Thoracic aorta (tissue), 2 donors: ENCODE data around the gene HMG20B. TPM values are rescaled to one million over a fixed set of nuclear protein-coding genes. Genes with fewer than 3 reads are reported as not detected.

Source experiments
- ATAC-seq: fragments of 150-250 bp; one replicate; pipeline ENCODE4 v1.8.0; 2017; ENCODE audit warnings: low read depth; ENCODE audit not compliant: insufficient number of reproducible peaks, low FRiP score
- DNase-seq: peaks from one replicate; pipeline ENCODE4 v3.0.0-alpha.2; 2020; ENCODE audit warnings: low spot score
- H3K27ac ChIP-seq, 2 donors: fragments of 200-600 bp; sonication (generic); 1 replicate in 1 of 2; 2 replicates in 1 of 2; pipeline ENCODE4 v1.5.1; 2016; ENCODE audit warnings: mild to moderate bottlenecking in 2 of 2, moderate library complexity in 2 of 2
- H3K27me3 ChIP-seq: fragments of 200-600 bp; sonication (generic); replicated peaks from 2 replicates; pipeline ENCODE4 v1.6.0; 2016; ENCODE audit warnings: mild to moderate bottlenecking; ENCODE audit not compliant: insufficient read depth
- H3K36me3 ChIP-seq: fragments of 200-600 bp; sonication (generic); one replicate; pipeline ENCODE4 v1.5.1; 2016
- H3K4me1 ChIP-seq, 2 donors: fragments of 200-600 bp; sonication (generic); 1 replicate in 1 of 2; 2 replicates in 1 of 2; pipeline versions ENCODE4 v1.5.1 to v1.6.0; 2016; ENCODE audit warnings: low read depth in 2 of 2, mild to moderate bottlenecking in 1 of 2; ENCODE audit not compliant: control insufficient read depth in 1 of 2
- H3K4me3 ChIP-seq: fragments of 200-600 bp; sonication (generic); 2 replicates; pipeline ENCODE4 v1.5.1; 2016; ENCODE audit warnings: mild to moderate bottlenecking
- H3K9me3 ChIP-seq: fragments of 200-600 bp; sonication (generic); 2 replicates; pipeline ENCODE4 v1.5.1; 2016
- total RNA-seq, 2 donors: library from RNA; depleted of rRNA; stranded (reverse); fragments of >200 nt; gene quantifications; one replicate each; pipeline versions ENCODE4 v1.1.0 to v1.2.3, GENCODE V29; 2016
- TF ChIP-seq, protein P1 (sequence below): fragments of 200-600 bp; sonication (generic); IDR thresholded peaks from one replicate; pipeline ENCODE4 v1.5.1; 2019; ENCODE audit warnings: antibody characterized with exemption

HMG20B gene
- total RNA-seq, 2 donors from 2014 or later, result 90.8 to 120 TPM

- ATAC-seq, result no peak
- H3K9me3 ChIP-seq, result no peaks in the 10 kb centered on the region
- TF ChIP-seq, protein P1, sequence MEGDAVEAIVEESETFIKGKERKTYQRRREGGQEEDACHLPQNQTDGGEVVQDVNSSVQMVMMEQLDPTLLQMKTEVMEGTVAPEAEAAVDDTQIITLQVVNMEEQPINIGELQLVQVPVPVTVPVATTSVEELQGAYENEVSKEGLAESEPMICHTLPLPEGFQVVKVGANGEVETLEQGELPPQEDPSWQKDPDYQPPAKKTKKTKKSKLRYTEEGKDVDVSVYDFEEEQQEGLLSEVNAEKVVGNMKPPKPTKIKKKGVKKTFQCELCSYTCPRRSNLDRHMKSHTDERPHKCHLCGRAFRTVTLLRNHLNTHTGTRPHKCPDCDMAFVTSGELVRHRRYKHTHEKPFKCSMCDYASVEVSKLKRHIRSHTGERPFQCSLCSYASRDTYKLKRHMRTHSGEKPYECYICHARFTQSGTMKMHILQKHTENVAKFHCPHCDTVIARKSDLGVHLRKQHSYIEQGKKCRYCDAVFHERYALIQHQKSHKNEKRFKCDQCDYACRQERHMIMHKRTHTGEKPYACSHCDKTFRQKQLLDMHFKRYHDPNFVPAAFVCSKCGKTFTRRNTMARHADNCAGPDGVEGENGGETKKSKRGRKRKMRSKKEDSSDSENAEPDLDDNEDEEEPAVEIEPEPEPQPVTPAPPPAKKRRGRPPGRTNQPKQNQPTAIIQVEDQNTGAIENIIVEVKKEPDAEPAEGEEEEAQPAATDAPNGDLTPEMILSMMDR, result no peak
- H3K27me3 ChIP-seq, result no peaks in the 10 kb centered on the region
- no peak for DNase-seq
- peaks cover 10% of the 10 kb centered on the region for H3K36me3 ChIP-seq
- H3K4me3 ChIP-seq, result no peak overlapping the region
- peak overlapping the region; percentile 83 to 99 for H3K27ac ChIP-seq
- H3K4me1 ChIP-seq, result peaks cover 26 to 42% of the 10 kb centered on the region in 2 donors
Measured at GRCh38 chr19:3609779-3610719, 37.3 kb downstream of the HMG20B start.

DNA sequence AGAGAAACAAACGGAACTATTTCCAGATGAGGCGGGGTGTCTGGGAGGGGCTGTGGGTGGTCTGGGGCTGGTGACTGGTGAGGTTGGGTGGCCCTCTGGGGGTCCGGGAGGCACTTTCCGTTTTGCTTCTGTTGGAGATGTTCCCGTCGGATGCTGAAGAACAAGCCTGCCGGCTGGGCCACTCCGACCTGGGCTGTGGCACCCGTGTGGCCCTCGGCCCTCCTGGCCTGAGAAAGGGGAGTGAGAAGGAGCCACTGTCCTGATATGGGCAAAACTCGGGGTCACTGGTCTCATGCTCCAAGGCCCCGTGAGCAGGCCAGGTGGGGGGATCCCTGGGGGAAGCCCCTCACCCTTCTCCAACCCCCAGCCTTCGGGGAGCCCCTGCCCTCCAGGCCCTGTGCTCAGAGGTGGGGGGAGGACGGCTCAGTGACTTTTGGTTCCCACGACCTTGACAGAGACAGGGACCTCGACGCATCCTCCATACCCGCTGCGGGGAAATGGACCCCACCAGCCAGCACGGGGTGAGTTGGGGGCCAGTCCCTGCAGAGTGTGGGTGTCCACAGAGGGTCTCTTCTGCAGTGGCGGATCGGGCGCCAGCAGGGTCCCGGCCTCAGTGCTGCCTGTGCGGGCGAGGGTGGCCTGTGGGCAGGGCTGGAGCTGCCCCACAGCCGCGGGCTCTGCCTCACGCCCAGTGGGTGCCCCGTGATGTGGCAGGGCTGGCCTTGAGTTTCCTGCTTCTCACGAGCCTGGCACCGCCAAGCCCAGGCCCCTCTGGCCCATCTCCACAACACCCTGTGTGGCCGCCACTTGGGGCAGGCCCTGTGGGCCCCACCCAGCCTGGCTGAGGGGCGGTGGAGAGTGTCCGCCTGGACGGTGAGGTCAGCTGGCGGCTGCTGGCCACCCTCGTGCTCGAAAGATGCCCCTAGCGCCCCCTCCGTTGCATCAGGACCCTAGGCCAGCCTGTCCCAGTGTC lies 38.3 kb downstream of the HMG20B start:
- Histone ChIP-seq H3K9me3 (no peaks in the 10 kb centered on the region), H3K36me3 (peaks cover 13% of the 10 kb centered on the region), H3K4me3 (no peak overlapping the region), H3K4me1 (peaks cover 26 to 35% of the 10 kb centered on the region in 2 donors), H3K27ac (peak overlapping the region; percentile 83 to 99), H3K27me3 (no peaks in the 10 kb centered on the region)
- ATAC-seq (no peak), DNase-seq (no peak)
- TF ChIP-seq, protein P1, result no peak

DNA sequence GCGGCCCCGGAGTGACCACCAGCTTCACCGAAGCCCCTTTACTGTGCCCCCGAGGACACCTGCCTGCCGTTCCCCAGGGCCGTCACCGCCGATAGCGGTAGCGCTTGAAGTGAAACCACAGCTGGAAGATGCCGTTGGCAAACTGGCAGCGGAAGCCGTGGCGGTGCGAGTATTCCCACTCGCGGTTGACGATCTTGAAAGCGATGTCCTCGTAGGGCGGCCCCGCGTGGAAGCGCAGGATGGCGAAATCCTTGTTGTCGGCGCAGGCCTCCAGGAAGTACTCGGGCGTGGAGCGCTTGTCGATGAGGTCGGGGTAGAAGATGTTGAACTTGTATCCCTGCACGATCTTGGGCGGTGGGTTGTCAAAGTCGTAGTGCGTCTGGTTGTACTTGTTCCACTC lies 39.1 kb downstream of the HMG20B start:
- H3K9me3 ChIP-seq, result no peaks in the 10 kb centered on the region
- peaks cover 13% of the 10 kb centered on the region for H3K36me3 ChIP-seq
- ATAC-seq (no peak), DNase-seq (no peak)
- H3K27me3 ChIP-seq, result no peaks in the 10 kb centered on the region
- TF ChIP-seq, protein P1, result no peak
- no peak overlapping the region for H3K27ac ChIP-seq
- H3K4me3 ChIP-seq, result no peak overlapping the region
- H3K4me1 ChIP-seq, result peaks cover 26 to 35% of the 10 kb centered on the region in 2 donors

GRCh38 chr19:3612330-3612729 lies 39.6 kb downstream of the HMG20B start:
- peaks cover 13% of the 10 kb centered on the region for H3K36me3 ChIP-seq
- no peaks in the 10 kb centered on the region for H3K9me3 ChIP-seq
- no peak for ATAC-seq
- H3K27me3 ChIP-seq, result no peaks in the 10 kb centered on the region
- TF ChIP-seq, protein P1, result no peak
- H3K27ac ChIP-seq, result no peak overlapping the region
- DNase-seq, result no peak
- no peak overlapping the region for H3K4me3 ChIP-seq
- H3K4me1 ChIP-seq, result peaks cover 26 to 35% of the 10 kb centered on the region in 2 donors
